Mesenteric fat pad (tissue), 1 donor: Measurements from ENCODE around the gene IL24. TPM values are rescaled to one million over a fixed set of nuclear protein-coding genes. Genes with fewer than 3 reads are reported as not detected.

Source experiments
- DNase-seq: peaks from one replicate; pipeline ENCODE4 v3.0.0-alpha.2; 2020; ENCODE audit warnings: low spot score
- total RNA-seq: library from RNA; stranded (reverse); fragmentation: NEBNext Ultra II Directional; extraction: Animal tissue kit (Norgen Biotek cat#: 25700); gene quantifications from one replicate; pipeline ENCODE4 v1.2.1, GENCODE V29; 2021
- donor health status: DM: yes; HTN: yes; CAD: no.

IL24 gene
- total RNA-seq, 1 donor from 2014 or later, result not detected

DNA sequence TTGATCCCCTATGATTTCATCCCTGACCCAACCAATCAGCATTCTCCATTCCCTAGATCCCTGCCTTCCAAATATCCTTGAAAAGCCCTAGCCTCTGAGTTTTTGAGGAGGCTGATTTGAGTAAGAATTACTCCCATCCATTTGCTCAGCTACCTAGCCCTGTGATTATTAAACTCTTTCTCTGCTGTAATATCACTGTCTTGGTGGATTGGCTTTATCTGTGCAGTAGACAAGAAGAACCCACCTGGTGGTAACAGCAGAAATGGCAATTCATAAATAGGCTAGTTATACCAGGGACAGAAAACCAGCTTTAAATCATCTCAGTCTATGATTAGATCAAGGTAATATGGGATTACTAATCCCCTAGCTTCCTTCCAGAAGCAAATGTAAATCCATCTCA lies 18.8 kb upstream of the IL24 start:
- DNase-seq, result no peak

- no peak for DNase-seq
Observed at GRCh38 chr1:206880314-206880713, 16.9 kb upstream of the IL24 start.

DNA sequence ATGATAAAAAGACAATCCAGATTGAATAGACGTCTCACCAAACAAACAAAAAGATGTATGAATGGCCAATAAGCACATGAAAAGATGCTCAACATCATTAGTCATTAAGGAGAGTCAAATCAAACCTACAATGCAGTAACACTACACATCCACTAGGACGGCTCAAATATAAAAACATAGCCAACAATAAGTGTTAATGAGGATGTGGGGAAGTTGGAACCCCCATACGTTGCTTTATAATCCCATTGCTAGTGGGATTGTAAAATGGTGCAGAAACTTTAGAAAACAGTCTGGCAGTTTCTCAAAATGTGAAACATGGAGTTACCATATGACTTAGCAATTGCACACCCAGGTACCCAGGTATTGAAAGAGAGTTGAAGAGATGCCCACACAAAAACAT lies 14.7 kb upstream of the IL24 start:
- DNase-seq, result no peak

DNA sequence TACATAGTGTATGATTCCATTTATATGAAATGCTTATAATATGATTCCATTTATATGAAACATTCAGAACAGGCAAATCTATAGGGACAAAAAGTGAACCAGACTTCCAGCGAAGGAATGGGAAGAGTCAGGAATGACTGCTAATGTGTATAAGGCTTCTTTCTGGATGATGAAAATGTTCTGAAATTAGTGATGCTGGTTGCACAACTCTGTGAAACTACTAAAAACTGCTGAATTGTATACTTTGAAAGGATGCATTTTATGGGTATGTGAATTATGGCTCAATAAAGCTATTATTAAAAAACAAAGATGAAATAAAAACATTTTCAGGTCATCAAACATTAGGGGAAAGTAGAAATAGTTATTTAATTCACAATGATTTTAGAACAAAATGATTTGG lies 14.1 kb upstream of the IL24 start:
- DNase-seq, result no peak

DNA sequence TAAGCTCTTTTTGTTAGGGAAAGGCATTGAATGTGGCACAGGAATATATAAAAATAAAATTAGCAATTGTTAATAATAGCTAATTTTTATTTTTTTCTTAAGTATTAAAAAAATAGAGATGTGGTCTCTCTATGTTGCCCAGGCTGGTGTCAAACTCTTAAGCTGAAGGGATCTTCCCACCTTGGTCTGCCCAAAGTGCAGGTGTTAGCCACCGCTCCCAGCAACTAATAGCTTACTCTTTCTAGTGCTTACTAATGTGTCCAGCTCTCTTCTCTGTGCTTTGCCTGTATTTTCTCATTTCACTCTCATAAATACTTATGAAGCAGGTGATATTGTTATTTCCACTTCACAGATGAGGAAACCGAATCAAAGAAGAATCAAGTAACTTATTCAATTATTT lies 13.4 kb upstream of the IL24 start:
- no peak for DNase-seq

DNA sequence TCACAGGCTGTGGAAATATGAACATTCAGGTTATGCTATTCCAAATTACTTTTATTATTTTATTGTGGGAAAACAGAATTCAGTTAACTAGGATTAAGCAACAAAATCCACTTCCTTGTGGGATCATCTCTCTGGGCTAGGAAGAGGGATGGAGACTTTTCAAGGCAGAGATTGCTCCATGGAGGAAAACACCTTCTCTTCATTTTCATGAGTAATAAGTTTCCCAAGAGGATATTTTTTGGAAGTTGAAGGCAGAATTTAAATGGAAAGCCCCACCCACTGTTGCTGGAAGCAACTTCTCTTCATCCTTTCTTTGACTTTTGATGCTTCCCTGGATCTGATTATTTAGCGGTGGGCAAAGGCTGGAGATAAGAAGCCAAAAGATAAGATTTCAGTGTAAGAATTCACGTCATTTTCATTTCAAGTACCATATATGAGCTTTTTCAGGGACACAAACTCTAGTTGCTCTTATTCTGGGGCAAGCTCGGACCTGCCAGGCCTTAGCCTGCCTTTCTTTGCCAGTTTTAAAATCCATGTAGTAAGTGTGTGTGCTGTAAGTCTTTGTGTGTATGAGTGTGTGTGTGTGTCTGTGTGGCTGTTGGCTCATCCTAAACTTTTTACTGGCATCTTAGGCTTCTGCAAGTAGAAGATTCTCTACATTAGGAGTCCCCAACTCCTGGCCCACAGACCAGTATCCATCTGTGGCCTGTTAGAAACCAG lies 11.7 kb upstream of the IL24 start:
- DNase-seq, result no peak

GRCh38 chr1:206886831-206887230 lies 10.4 kb upstream of the IL24 start:
- DNase-seq, result no peak

GRCh38 chr1:206887701-206888100 lies 9.5 kb upstream of the IL24 start:
- no peak for DNase-seq

- DNase-seq, result no peak
Observed at GRCh38 chr1:206890125-206891060, 6.8 kb upstream of the IL24 start.

- no peak for DNase-seq
Observed at GRCh38 chr1:206891412-206891811, 5.8 kb upstream of the IL24 start.

DNA sequence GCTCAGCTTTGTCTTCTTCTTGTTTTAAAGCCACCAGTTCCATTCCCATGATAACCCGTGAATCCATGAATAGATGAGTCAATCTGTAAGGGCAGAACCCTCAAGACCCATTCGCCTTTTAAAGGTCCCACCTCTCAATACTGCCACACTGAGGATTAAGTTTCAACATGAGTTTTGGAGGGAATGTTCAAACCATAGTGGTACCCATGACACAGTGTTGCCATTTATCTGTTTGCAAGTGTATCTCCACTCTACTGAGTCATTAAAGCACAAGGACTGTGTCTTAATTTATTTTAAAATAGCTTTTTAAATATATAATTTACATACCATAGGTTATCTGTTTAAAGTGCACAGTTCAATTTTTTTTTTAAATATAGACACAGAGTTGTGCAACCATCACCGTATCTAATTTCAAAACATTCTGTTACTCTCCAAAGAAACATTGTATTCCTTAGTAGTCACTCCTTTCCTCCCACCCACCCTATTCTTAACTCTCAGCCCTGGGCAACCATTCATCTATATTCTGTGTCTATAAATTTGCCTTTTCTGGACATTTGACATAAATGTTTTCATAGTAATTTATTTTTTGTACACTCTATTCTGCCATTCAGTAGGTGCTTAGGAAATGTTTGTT lies 4.8 kb upstream of the IL24 start:
- no peak for DNase-seq

DNA sequence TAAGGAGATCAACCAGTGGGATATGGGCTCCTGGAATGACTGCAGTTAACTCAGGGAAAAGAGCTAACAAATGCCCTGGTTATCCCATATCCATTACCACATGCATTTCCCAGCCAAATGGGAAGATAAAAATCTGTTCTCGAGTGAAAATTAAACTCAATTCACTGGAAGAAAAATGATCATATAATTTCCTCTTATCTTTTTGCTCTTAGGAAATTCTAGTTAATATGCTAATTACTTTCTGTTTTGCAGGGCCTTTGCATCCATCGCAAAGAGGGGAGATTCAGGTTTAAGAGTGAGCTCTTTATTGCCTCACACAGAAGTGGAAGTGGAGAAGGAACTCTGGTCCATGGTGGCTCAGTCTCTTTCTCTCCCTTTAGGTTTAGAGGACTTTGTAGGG lies 3.9 kb upstream of the IL24 start:
- DNase-seq, result no peak

DNA sequence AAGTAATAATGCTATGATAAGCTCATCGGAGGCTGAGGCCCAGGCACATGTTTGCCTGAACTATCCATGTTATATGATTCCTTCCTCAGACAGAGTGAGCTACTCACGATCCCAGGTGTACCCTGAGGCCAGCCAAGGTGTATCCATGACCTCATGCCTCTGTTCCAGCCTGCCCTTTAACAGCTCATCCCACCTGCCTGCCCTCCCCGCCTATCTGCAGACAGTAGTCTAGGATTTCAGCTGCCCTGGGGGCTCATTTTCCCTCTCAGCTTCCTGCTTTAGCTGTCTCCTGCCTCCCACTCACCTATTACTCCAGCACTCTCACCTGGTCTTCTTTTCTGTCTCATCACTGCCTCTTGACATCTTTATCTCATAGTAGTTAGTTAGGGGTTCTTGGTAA lies 1.9 kb upstream of the IL24 start:
- no peak for DNase-seq

DNA sequence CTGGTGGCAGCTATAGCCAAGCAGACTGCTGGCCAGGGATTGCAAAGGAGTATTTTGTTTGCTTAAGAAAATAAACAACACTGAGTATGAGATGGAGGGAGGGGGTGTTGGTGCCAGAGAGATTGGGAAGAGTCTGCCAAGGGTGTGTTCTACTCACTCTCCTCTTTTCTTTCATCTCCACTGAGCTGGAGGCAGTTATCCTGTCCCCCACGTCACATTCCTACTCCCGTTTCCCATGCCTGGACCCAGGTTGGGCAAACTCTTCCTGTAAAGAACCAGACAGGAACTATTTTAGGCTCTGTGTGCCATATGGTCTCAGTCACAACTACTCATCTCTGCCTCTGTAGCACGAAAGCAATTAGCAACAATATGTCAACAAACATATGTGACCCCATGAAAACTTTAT lies 1.4 kb upstream of the IL24 start:
- no peak for DNase-seq

DNA sequence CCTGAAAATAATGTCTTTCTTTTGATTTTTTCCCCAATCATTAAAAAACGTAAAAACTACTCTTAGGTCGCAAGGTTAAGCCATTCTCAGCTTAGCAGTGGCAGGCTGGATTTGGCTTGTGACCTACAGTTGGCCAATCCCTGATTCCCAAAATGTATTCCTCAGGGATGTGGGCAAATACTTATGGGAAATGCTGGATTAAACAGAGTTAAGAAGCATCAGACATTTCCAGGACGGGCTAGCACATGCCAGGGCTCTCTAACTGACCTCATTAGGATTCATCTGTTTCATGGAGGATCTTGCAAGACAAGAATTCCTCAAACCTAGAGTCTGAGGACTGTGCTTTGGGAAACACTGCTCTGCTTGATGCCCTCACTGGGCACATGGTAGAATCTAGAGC lies 982 bp upstream of the IL24 start:
- DNase-seq, result no peak

- no peak for DNase-seq
Observed at GRCh38 chr1:206898089-206898914, 1.1 kb downstream of the IL24 start.

DNA sequence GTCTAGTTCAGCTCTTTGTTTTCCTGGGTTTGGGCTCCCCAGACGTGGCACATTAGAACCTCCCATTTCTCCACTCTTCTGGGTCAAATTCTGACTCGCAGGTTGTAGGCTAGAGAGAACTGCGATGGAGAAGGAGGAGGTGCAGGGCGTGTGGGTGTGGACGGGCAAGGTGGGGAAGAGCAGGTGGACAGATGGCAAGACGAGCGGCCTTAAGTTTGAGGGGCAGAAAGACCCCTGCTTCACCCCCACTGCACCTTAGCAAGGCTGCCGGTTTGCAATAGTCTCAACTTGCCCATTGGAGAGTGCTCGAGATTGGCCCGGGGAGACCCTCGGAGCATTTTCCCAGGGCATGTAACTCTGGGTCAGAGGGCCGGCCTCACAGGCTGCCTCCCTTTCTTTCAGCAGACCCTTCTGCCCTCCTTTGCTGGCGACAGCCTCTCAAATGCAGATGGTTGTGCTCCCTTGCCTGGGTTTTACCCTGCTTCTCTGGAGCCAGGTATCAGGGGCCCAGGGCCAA lies 1.7 kb downstream of the IL24 start:
- no peak for DNase-seq

DNA sequence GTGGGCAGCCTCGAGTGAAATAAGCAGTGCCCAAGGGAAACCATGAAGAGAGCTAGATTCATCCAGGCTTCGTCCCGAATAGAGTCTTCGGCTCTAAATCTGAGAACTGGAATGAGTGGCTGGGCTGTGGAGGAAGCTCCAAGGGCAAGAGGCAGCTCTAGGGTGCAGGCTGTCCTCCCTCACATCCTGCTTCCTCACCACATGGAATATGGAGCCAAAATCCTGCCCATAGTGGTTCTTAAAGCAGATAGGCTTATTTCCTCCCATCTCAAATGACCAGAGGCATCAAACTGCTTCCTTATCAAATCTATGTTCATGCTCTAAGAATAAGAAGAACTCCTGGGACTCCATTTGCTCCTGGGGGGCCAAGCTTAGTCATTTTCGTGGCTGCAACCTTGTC lies 2.5 kb downstream of the IL24 start:
- no peak for DNase-seq

GRCh38 chr1:206900149-206900548 lies 2.9 kb downstream of the IL24 start:
- no peak for DNase-seq

- no peak for DNase-seq
Observed at GRCh38 chr1:206901944-206902343, 4.7 kb downstream of the IL24 start.

DNA sequence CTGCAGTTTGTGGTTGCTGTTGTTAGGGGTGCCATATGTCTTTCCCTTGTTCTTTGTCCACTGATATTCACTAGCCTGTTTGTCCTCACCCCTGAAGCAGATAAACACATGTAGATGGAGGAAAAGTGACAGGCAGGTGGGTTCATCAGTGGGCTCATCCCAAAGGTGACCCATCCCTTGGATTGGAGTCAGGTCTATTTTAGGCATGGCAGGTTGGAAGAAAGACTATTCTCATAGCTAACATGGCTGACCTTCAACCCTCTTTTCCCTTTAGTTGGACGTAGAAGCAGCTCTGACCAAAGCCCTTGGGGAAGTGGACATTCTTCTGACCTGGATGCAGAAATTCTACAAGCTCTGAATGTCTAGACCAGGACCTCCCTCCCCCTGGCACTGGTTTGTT lies 5.5 kb downstream of the IL24 start:
- no peak for DNase-seq
